Prostate gland (tissue), 2 donors: ENCODE results near the gene PODXL2.

Source experiments
- POLR2A ChIP-seq: fragments of 450-650 bp; IDR thresholded peaks from one replicate; pipeline ENCODE4 v1.6.1; 2016; ENCODE audit warnings: antibody characterized with exemption, mild to moderate bottlenecking
- TF ChIP-seq, protein P1 (sequence below), 4 experiments: fragments of 200-600 bp in 2 of 4; fragments of 450-650 bp in 2 of 4; sonication (generic) in 2 of 4; IDR thresholded peaks; 1 replicate in 3 of 4; 2 replicates in 1 of 4; pipeline ENCODE4 v1.5.1; 2016 to 2019; ENCODE audit warnings: antibody characterized with exemption in 4 of 4, mild to moderate bottlenecking in 2 of 4, moderate library complexity in 2 of 4

DNA sequence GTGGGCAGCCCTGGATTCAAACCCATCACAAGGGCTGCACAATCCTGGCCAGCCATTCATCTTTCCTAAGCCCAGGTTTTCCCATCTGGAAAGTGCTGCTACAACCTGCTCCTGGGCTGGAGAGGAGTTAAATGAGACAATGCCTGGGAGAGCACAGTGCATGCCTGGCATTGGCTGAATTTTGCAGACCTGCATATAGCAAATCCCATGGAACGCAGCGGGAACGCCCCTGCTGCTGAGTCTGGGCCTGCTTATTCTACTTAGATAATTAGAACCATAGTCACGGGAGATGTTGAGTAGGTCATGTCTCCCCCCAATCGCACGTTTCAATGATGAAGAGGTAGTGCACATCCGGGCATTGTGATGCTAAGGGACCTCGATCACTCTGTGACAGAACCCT is 90.4 kb downstream of the PODXL2 start:
- no peak for TF ChIP-seq POLR2A
- TF ChIP-seq, protein P1, sequence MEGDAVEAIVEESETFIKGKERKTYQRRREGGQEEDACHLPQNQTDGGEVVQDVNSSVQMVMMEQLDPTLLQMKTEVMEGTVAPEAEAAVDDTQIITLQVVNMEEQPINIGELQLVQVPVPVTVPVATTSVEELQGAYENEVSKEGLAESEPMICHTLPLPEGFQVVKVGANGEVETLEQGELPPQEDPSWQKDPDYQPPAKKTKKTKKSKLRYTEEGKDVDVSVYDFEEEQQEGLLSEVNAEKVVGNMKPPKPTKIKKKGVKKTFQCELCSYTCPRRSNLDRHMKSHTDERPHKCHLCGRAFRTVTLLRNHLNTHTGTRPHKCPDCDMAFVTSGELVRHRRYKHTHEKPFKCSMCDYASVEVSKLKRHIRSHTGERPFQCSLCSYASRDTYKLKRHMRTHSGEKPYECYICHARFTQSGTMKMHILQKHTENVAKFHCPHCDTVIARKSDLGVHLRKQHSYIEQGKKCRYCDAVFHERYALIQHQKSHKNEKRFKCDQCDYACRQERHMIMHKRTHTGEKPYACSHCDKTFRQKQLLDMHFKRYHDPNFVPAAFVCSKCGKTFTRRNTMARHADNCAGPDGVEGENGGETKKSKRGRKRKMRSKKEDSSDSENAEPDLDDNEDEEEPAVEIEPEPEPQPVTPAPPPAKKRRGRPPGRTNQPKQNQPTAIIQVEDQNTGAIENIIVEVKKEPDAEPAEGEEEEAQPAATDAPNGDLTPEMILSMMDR (IDR thresholded peaks at IDR 0.05) = no peak
